ENCODE results near the gene PHLPP1. TPM values are rescaled to one million over a fixed set of nuclear protein-coding genes. Genes with fewer than 3 reads are reported as not detected.

PHLPP1 gene
- total RNA-seq, 1 donor from 2014 or later = 18.0 TPM

GRCh38 chr18:62778976-62779869, 63.9 kb downstream of the PHLPP1 start:
- Mint-ChIP-seq H3K36me3 (ENCODE audit: insufficient read depth) (peaks cover under 1% of the 10 kb centered on the region), H3K9me3 (ENCODE audit: low read depth) (no peaks in the 10 kb centered on the region), H3K4me1 (ENCODE audit: low read depth) (peaks cover 6% of the 10 kb centered on the region), H3K4me3 (ENCODE audit: low read depth) (no peak overlapping the region), H3K27me3 (no peaks in the 10 kb centered on the region), H3K27ac (no peak overlapping the region)
- no peak for TF ChIP-seq CTCF (IDR thresholded peaks at IDR 0.05; ENCODE audit: unreplicated experiment)
- no peak for DNase-seq (ENCODE audit: low spot score, unreplicated experiment)

GRCh38 chr18:62781262-62781661, 65.9 kb downstream of the PHLPP1 start:
- peaks cover 7% of the 10 kb centered on the region for H3K4me1 Mint-ChIP-seq (ENCODE audit: low read depth)
- no peak overlapping the region for H3K27ac Mint-ChIP-seq
- no peaks in the 10 kb centered on the region for H3K9me3 Mint-ChIP-seq (ENCODE audit: low read depth)
- TF ChIP-seq CTCF (IDR thresholded peaks at IDR 0.05; ENCODE audit: unreplicated experiment) = no peak
- no peaks in the 10 kb centered on the region for H3K36me3 Mint-ChIP-seq (ENCODE audit: insufficient read depth)
- H3K4me3 Mint-ChIP-seq (ENCODE audit: low read depth) = no peak overlapping the region
- no peaks in the 10 kb centered on the region for H3K27me3 Mint-ChIP-seq
- DNase-seq (ENCODE audit: low spot score, unreplicated experiment) = no peak

- Mint-ChIP-seq H3K9me3 (ENCODE audit: low read depth) (no peaks in the 10 kb centered on the region), H3K36me3 (ENCODE audit: insufficient read depth) (no peaks in the 10 kb centered on the region), H3K27me3 (no peaks in the 10 kb centered on the region), H3K4me1 (ENCODE audit: low read depth) (peaks cover 7% of the 10 kb centered on the region), H3K27ac (no peak overlapping the region), H3K4me3 (ENCODE audit: low read depth) (no peak overlapping the region)
- no peak for DNase-seq (ENCODE audit: low spot score, unreplicated experiment)
- TF ChIP-seq CTCF (IDR thresholded peaks at IDR 0.05; ENCODE audit: unreplicated experiment) = no peak
Measured at GRCh38 chr18:62781893-62782292, 66.6 kb downstream of the PHLPP1 start.

- H3K4me1 Mint-ChIP-seq (ENCODE audit: low read depth) = peaks cover 16% of the 10 kb centered on the region
- TF ChIP-seq CTCF (IDR thresholded peaks at IDR 0.05; ENCODE audit: unreplicated experiment) = no peak
- H3K9me3 Mint-ChIP-seq (ENCODE audit: low read depth) = no peaks in the 10 kb centered on the region
- H3K4me3 Mint-ChIP-seq (ENCODE audit: low read depth) = no peak overlapping the region
- no peak overlapping the region for H3K27ac Mint-ChIP-seq
- H3K36me3 Mint-ChIP-seq (ENCODE audit: insufficient read depth) = no peaks in the 10 kb centered on the region
- no peaks in the 10 kb centered on the region for H3K27me3 Mint-ChIP-seq
- DNase-seq (ENCODE audit: low spot score, unreplicated experiment) = no peak
Measured at GRCh38 chr18:62784338-62784965, 69.1 kb downstream of the PHLPP1 start.

GRCh38 chr18:62784966-62785413, 69.6 kb downstream of the PHLPP1 start:
- DNase-seq (ENCODE audit: low spot score, unreplicated experiment) = no peak
- Mint-ChIP-seq H3K4me3 (ENCODE audit: low read depth) (no peak overlapping the region), H3K36me3 (ENCODE audit: insufficient read depth) (no peaks in the 10 kb centered on the region), H3K27me3 (no peaks in the 10 kb centered on the region), H3K27ac (no peak overlapping the region), H3K4me1 (ENCODE audit: low read depth) (peaks cover 16% of the 10 kb centered on the region), H3K9me3 (ENCODE audit: low read depth) (no peaks in the 10 kb centered on the region)
- TF ChIP-seq CTCF (IDR thresholded peaks at IDR 0.05; ENCODE audit: unreplicated experiment) = no peak
